ENCODE data around the gene TFF3.

The TFF3 gene

DNA sequence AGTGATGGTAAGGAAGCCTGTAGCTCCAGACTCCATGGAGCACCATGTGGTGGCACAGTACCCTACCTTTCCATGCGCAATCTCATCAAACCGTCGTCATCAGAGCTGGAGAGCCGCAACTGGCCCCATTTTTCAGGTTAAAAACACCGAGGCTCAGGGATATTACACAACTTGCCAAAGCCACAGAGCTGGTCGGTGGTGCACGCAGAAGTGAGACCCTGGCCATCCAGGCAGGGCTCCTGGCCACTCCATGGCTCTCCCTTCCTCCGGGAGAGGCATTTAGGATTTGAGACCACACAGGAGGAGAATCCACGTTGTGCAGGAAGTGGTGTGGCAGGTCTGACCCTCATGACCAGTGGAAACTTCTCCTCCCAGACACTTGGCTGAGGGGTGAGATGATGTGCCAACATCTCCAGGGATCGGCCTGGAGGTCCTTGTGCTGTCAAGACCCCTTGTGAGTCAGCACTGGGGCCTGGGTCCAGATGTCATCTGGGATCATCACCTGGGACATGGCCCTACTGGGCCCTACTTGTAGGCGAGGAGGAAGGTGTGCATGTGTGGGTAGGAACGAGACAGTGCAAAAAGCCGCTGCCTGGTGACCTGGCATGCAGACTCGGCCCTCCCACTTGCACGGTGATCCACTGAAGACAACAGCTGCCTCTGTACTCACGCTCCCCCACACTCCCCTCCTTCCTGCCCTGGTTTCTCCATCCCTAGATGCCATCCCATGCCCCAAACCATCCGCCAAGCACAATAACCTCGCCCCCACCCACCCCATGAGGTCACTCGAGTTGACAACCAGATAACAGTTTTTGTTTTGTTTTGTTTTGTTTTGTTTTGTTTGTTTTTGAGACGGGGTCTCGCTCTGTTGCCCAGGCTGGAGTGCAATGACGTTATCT lies 10.4 kb downstream of the TFF3 start:
- Histone ChIP-seq H3K4me2 (ENCODE audit: low read depth, low read length, poor library complexity, severe bottlenecking) (no peak overlapping the region), H3K27ac (ENCODE audit: low read depth, low read length) (no peak overlapping the region), H4K20me1 (ENCODE audit: low read depth, low read length) (no peaks in the 10 kb centered on the region), H3K36me3 (ENCODE audit: low read length) (no peaks in the 10 kb centered on the region), H3F3A (ENCODE audit: insufficient read depth) (no peaks in the 10 kb centered on the region), H3K27me3 (ENCODE audit: low read length) (no peaks in the 10 kb centered on the region), H2AFZ (ENCODE audit: low read depth, low read length, severe bottlenecking) (no peak overlapping the region), H3K9ac (ENCODE audit: low read length) (no peak overlapping the region), H3K9me3 (ENCODE audit: insufficient read depth, low read length) (no peaks in the 10 kb centered on the region), H3K4me3 (ENCODE audit: insufficient read depth, low read length, poor library complexity, severe bottlenecking) (no peak overlapping the region), H3K79me2 (ENCODE audit: insufficient read depth, low read length) (no peaks in the 10 kb centered on the region), H3K9me2 (replicated peaks; ENCODE audit: insufficient read depth, low read length) (no peaks in the 10 kb centered on the region)
- TF ChIP-seq, protein P1, sequence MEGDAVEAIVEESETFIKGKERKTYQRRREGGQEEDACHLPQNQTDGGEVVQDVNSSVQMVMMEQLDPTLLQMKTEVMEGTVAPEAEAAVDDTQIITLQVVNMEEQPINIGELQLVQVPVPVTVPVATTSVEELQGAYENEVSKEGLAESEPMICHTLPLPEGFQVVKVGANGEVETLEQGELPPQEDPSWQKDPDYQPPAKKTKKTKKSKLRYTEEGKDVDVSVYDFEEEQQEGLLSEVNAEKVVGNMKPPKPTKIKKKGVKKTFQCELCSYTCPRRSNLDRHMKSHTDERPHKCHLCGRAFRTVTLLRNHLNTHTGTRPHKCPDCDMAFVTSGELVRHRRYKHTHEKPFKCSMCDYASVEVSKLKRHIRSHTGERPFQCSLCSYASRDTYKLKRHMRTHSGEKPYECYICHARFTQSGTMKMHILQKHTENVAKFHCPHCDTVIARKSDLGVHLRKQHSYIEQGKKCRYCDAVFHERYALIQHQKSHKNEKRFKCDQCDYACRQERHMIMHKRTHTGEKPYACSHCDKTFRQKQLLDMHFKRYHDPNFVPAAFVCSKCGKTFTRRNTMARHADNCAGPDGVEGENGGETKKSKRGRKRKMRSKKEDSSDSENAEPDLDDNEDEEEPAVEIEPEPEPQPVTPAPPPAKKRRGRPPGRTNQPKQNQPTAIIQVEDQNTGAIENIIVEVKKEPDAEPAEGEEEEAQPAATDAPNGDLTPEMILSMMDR (IDR thresholded peaks at IDR 0.05; ENCODE audit: insufficient read depth, low read length, poor library complexity, severe bottlenecking): no peak
- TF ChIP-seq EZH2phosphoT487 (conservative IDR thresholded peaks at IDR 0.05; ENCODE audit: low read length): no peak

GRCh38 chr21:42303443-42303842 lies 11.8 kb downstream of the TFF3 start:
- no peaks in the 10 kb centered on the region for H3K27me3 ChIP-seq (ENCODE audit: low read length)
- H2AFZ ChIP-seq (ENCODE audit: low read depth, low read length, severe bottlenecking): no peak overlapping the region
- no peaks in the 10 kb centered on the region for H3K79me2 ChIP-seq (ENCODE audit: insufficient read depth, low read length)
- H3F3A ChIP-seq (ENCODE audit: insufficient read depth): no peaks in the 10 kb centered on the region
- no peak overlapping the region for H3K27ac ChIP-seq (ENCODE audit: low read depth, low read length)
- H3K9ac ChIP-seq (ENCODE audit: low read length): no peak overlapping the region
- TF ChIP-seq, protein P1 (IDR thresholded peaks at IDR 0.05; ENCODE audit: insufficient read depth, low read length, poor library complexity, severe bottlenecking): no peak
- no peak for TF ChIP-seq EZH2phosphoT487 (conservative IDR thresholded peaks at IDR 0.05; ENCODE audit: low read length)
- H3K9me2 ChIP-seq (replicated peaks; ENCODE audit: insufficient read depth, low read length): no peaks in the 10 kb centered on the region
- no peak overlapping the region for H3K4me2 ChIP-seq (ENCODE audit: low read depth, low read length, poor library complexity, severe bottlenecking)
- H3K9me3 ChIP-seq (ENCODE audit: insufficient read depth, low read length): no peaks in the 10 kb centered on the region
- H3K4me3 ChIP-seq (ENCODE audit: insufficient read depth, low read length, poor library complexity, severe bottlenecking): no peak overlapping the region
- no peaks in the 10 kb centered on the region for H3K36me3 ChIP-seq (ENCODE audit: low read length)
- H4K20me1 ChIP-seq (ENCODE audit: low read depth, low read length): no peaks in the 10 kb centered on the region

- Histone ChIP-seq H3K9me3 (ENCODE audit: insufficient read depth, low read length) (no peaks in the 10 kb centered on the region), H4K20me1 (ENCODE audit: low read depth, low read length) (no peaks in the 10 kb centered on the region), H3K4me3 (ENCODE audit: insufficient read depth, low read length, poor library complexity, severe bottlenecking) (no peak overlapping the region), H3K9me2 (replicated peaks; ENCODE audit: insufficient read depth, low read length) (no peaks in the 10 kb centered on the region), H3K36me3 (ENCODE audit: low read length) (no peaks in the 10 kb centered on the region), H2AFZ (ENCODE audit: low read depth, low read length, severe bottlenecking) (no peak overlapping the region), H3K27ac (ENCODE audit: low read depth, low read length) (no peak overlapping the region), H3K79me2 (ENCODE audit: insufficient read depth, low read length) (no peaks in the 10 kb centered on the region), H3F3A (ENCODE audit: insufficient read depth) (no peaks in the 10 kb centered on the region), H3K4me2 (ENCODE audit: low read depth, low read length, poor library complexity, severe bottlenecking) (no peak overlapping the region), H3K27me3 (ENCODE audit: low read length) (no peaks in the 10 kb centered on the region), H3K9ac (ENCODE audit: low read length) (no peak overlapping the region)
- TF ChIP-seq, protein P1 (IDR thresholded peaks at IDR 0.05; ENCODE audit: insufficient read depth, low read length, poor library complexity, severe bottlenecking): no peak
- TF ChIP-seq EZH2phosphoT487 (conservative IDR thresholded peaks at IDR 0.05; ENCODE audit: low read length): no peak
Measured at GRCh38 chr21:42302794-42303193, 12.4 kb downstream of the TFF3 start.

Data from SU-DHL-6 (cell line).